ENCODE measurements around the gene OSBPL3. TPM values are rescaled to one million over a fixed set of nuclear protein-coding genes. Genes with fewer than 3 reads are reported as not detected.

OSBPL3 gene
- polyA plus RNA-seq, 1 donor (not counting 4 experiments of a cell fraction or from before 2014, with no cell fraction given) = 34.0 TPM

- Histone ChIP-seq H3K4me3 (ENCODE audit: control insufficient read depth in 2 of 3, extremely low read depth in 1 of 3, insufficient read depth in 2 of 3, low read depth in 1 of 3, low read length in 3 of 3) (no peak overlapping the region), H2AFZ (ENCODE audit: control insufficient read depth, low read length) (no peak overlapping the region), H3K9me1 (ENCODE audit: control insufficient read depth, extremely low read depth, insufficient read depth, low read length) (peaks cover 3% of the 10 kb centered on the region), H4K20me1 (ENCODE audit: control insufficient read depth, extremely low read depth, insufficient read depth, low read length) (no peaks in the 10 kb centered on the region), H3K79me2 (ENCODE audit: control insufficient read depth, insufficient read depth, low read length) (no peaks in the 10 kb centered on the region), H3K9me3 (ENCODE audit: control insufficient read depth, low read depth, low read length) (no peaks in the 10 kb centered on the region), H3K4me2 (ENCODE audit: control insufficient read depth, extremely low read depth, insufficient read depth, low read depth, low read length) (no peak overlapping the region), H3K36me3 (ENCODE audit: control insufficient read depth in 2 of 2, extremely low read depth in 1 of 2, insufficient read depth in 2 of 2, low read length in 2 of 2) (peaks cover 4 to 5% of the 10 kb centered on the region in 2 experiments), H3K27ac (ENCODE audit: control insufficient read depth, insufficient read depth, low read length) (no peak overlapping the region), H3K27me3 (ENCODE audit: control insufficient read depth, extremely low read depth, insufficient read depth, low read length) (no peaks in the 10 kb centered on the region), H3K4me1 (ENCODE audit: control insufficient read depth, extremely low read depth, insufficient read depth, low read length) (no peaks in the 10 kb centered on the region), H3K9ac (ENCODE audit: control insufficient read depth, extremely low read depth, insufficient read depth, low read length) (no peak overlapping the region)
- TF ChIP-seq CTCF (optimal IDR thresholded peaks at IDR 0.05 in 1 of 3, IDR thresholded peaks at IDR 0.05 in 1 of 3, conservative IDR thresholded peaks at IDR 0.05 in 1 of 3; ENCODE audit: extremely low read depth in 1 of 3, insufficient read depth in 2 of 3, low read length in 3 of 3) (no peak), EZH2 (IDR thresholded peaks at IDR 0.05; ENCODE audit: low read length) (no peak)
- no peak for FAIRE-seq
- no peak for DNase-seq (ENCODE audit: low read depth, low spot score)
- dilution Hi-C loops (cut with MboI; ENCODE audit: extremely low pct_ligation_motif_present, low sequenced_read_pairs) = no loop called here
Observed at GRCh38 chr7:24781106-24781505, 198.9 kb downstream of the OSBPL3 start.

DNA sequence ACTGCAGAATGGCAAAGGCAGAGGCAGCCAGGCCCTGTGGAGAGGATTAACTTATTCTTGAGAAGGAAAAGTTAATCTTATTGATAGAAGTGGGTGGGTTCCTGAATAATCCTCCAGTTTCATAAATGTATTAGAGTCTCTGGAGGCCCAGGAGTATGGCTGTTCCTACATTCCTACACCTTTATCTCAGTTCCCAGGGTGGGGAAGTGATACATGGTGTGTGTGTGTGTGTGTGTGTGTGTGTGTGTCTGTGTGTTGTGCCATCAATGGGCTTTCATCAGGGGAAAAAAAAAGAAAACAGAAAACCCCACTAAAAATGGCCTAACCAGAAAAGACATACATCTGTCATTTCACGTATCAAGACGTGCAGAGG is 200.7 kb downstream of the OSBPL3 start:
- H3K79me2 ChIP-seq (ENCODE audit: control insufficient read depth, insufficient read depth, low read length) = no peaks in the 10 kb centered on the region
- H2AFZ ChIP-seq (ENCODE audit: control insufficient read depth, low read length) = no peak overlapping the region
- TF ChIP-seq EZH2 (IDR thresholded peaks at IDR 0.05; ENCODE audit: low read length) (no peak), CTCF (optimal IDR thresholded peaks at IDR 0.05 in 1 of 3, IDR thresholded peaks at IDR 0.05 in 1 of 3, conservative IDR thresholded peaks at IDR 0.05 in 1 of 3; ENCODE audit: extremely low read depth in 1 of 3, insufficient read depth in 2 of 3, low read length in 3 of 3) (no peak)
- DNase-seq (ENCODE audit: low read depth, low spot score) (no peak), FAIRE-seq (no peak)
- no peak overlapping the region for H3K4me3 ChIP-seq (ENCODE audit: control insufficient read depth in 2 of 3, extremely low read depth in 1 of 3, insufficient read depth in 2 of 3, low read depth in 1 of 3, low read length in 3 of 3)
- no peak overlapping the region for H3K27ac ChIP-seq (ENCODE audit: control insufficient read depth, insufficient read depth, low read length)
- H4K20me1 ChIP-seq (ENCODE audit: control insufficient read depth, extremely low read depth, insufficient read depth, low read length) = no peaks in the 10 kb centered on the region
- H3K36me3 ChIP-seq (ENCODE audit: control insufficient read depth in 2 of 2, extremely low read depth in 1 of 2, insufficient read depth in 2 of 2, low read length in 2 of 2) = peaks cover 4 to 5% of the 10 kb centered on the region in 2 experiments
- no peaks in the 10 kb centered on the region for H3K9me3 ChIP-seq (ENCODE audit: control insufficient read depth, low read depth, low read length)
- H3K4me2 ChIP-seq (ENCODE audit: control insufficient read depth, extremely low read depth, insufficient read depth, low read depth, low read length) = no peak overlapping the region
- H3K27me3 ChIP-seq (ENCODE audit: control insufficient read depth, extremely low read depth, insufficient read depth, low read length) = no peaks in the 10 kb centered on the region
- H3K4me1 ChIP-seq (ENCODE audit: control insufficient read depth, extremely low read depth, insufficient read depth, low read length) = peaks cover 5% of the 10 kb centered on the region
- dilution Hi-C loops (cut with MboI; ENCODE audit: extremely low pct_ligation_motif_present, low sequenced_read_pairs) = no loop called here
- H3K9ac ChIP-seq (ENCODE audit: control insufficient read depth, extremely low read depth, insufficient read depth, low read length) = no peak overlapping the region
- peaks cover 3% of the 10 kb centered on the region for H3K9me1 ChIP-seq (ENCODE audit: control insufficient read depth, extremely low read depth, insufficient read depth, low read length)
